Heart left ventricle (tissue), 16 donors: Measurements from ENCODE around the gene WWTR1. TPM values are rescaled to one million over a fixed set of nuclear protein-coding genes. Genes with fewer than 3 reads are reported as not detected.
A peak's percentile ranks its signal among the peaks of the same experiment; 100 is the strongest.

ENCODE experiments used
- ATAC-seq, 4 donors: fragments of 200-7000 bp; cut with Tn5 transposase; one replicate each; pipeline ENCODE4 v1.9.1; 2020 to 2022; ENCODE audit warnings: moderate library complexity in 4 of 4, mild to moderate bottlenecking in 3 of 4, moderate number of reproducible peaks in 1 of 4
- DNase-seq, 5 donors: peaks; one replicate each; pipeline ENCODE4 v3.0.0-alpha.2; 2020
- H3K27ac ChIP-seq, 12 donors: fragments of 200-600 bp; sonication (generic) in 4 of 12; one replicate each; pipeline versions ENCODE4 v1.5.0 to v1.8.0; 2016 to 2022; ENCODE audit warnings: mild to moderate bottlenecking in 2 of 12
- H3K27me3 ChIP-seq, 9 donors: fragments of 200-600 bp; sonication (generic) in 2 of 9; one replicate each; pipeline versions ENCODE4 v1.5.1 to v1.8.0; 2016 to 2022; ENCODE audit warnings: mild to moderate bottlenecking in 3 of 9
- H3K36me3 ChIP-seq, 9 donors: fragments of 200-600 bp; sonication (generic) in 2 of 9; one replicate each; pipeline versions ENCODE4 v1.5.0 to v1.8.0; 2018 to 2022; ENCODE audit warnings: mild to moderate bottlenecking in 2 of 9
- H3K4me1 ChIP-seq, 12 donors: fragments of 200-600 bp; sonication (generic) in 4 of 12; one replicate each; pipeline versions ENCODE4 v1.5.0 to v1.8.0; 2016 to 2022; ENCODE audit warnings: mild to moderate bottlenecking in 3 of 12
- H3K4me3 ChIP-seq, 12 donors: fragments of 200-600 bp; sonication (generic) in 4 of 12; one replicate each; pipeline versions ENCODE4 v1.5.0 to v1.8.0; 2017 to 2022; ENCODE audit warnings: mild to moderate bottlenecking in 9 of 12, moderate library complexity in 4 of 12
- H3K9me3 ChIP-seq, 12 donors: fragments of 200-600 bp; sonication (generic) in 4 of 12; one replicate each; pipeline versions ENCODE4 v1.5.0 to v1.8.0; 2016 to 2022; ENCODE audit warnings: mild to moderate bottlenecking in 1 of 12
- CTCF ChIP-seq, 12 donors: fragments of 200-600 bp; sonication (generic) in 4 of 12; IDR thresholded peaks; one replicate each; pipeline versions ENCODE4 v1.5.0 to v1.8.0; 2018 to 2022; ENCODE audit warnings: antibody characterized with exemption in 12 of 12, mild to moderate bottlenecking in 5 of 12
- POLR2A ChIP-seq, 2 donors: fragments of 450-650 bp; IDR thresholded peaks; one replicate each; pipeline ENCODE4 v1.6.1; 2017; ENCODE audit warnings: antibody characterized with exemption in 2 of 2, mild to moderate bottlenecking in 2 of 2, moderate library complexity in 2 of 2
- WGBS, 4 donors: extraction: QIAGEN DNeasy Blood & Tissue Kit in 2 of 4; methylation state at CpG; one replicate each; pipeline versions ENCODE4 v1.1.5 to v1.1.7; 2013 to 2018; 5-methylcytosine and 5-hydroxymethylcytosine counted together
- intact Hi-C, 10 donors: fragments of 100-400 bp; cut with DNase I; formaldehyde crosslinking; loops; one replicate each; pipeline versions ENCODE4 v1.11.1 to v1.14.2; 2022
- polyA plus RNA-seq, 2 donors: library from polyadenylated mRNA; stranded (reverse); fragments of 200-250 nt; gene quantifications; one replicate each; pipeline ENCODE4 v1.2.3, GENCODE V29; 2013
- total RNA-seq, 9 donors: library from RNA; depleted of rRNA in 2 of 9; stranded (reverse); fragments of >200 nt in 2 of 9; fragmentation: NEBNext Ultra II Directional in 3 of 9; extraction: Animal tissue kit (Norgen Biotek cat#: 25700) in 3 of 9; gene quantifications; one replicate each; pipeline versions ENCODE4 v1.1.0 to v1.2.4, GENCODE V29; 2016 to 2023
- donor health status: ischemic (EF 13 %, LVEDD 7.1; RV severe dilation, severe dysfunction).
- donor health status: healthy with polysubstance abuse.
- donor health status: DM: no; HTN: yes; CAD: no.
- donor health status: DM: no; HTN: no; CAD: no.
- donor health status: ischemic (EF 25% LVEDD 6.9; RV normal size, moderate dysfunction).
- donor health status: ischemic (EF 25% LVEDD 5.7; RV mildly dilated, moderate dysfunction).
- donor health status: healthy.
- donor health status: DM: yes; HTN: yes; CAD: no.
- donor health status: ischemic (EF 35%, LVEDD 5.7; RV mildly dilated, moderate dysfunction).
- donor health status: nonischemic (EF 11% LVEDD 7.7; RV severe dilation, severe dysfunction).
- donor health status: DM: yes; HTN: yes; CAD: no.
- donor health status: PGD.
- donor health status: ischemic (EF 29% LVEDD 5.4; RV normal size, mild dysfunction).
- donor health status: nonischemic (EF 23%, LVEDD 6.1; RV moderate dilation, normal function).

Gene WWTR1
- total and polyA plus RNA-seq, 11 donors = 14.5 to 71.7 (median 41.2) TPM

GRCh38 chr3:149494759-149495580 lies 162.9 kb downstream of the WWTR1 start:
- WGBS, 4 donors = 75 to 94% (median 90%) methylated on average over 6 of the region's 6 CpGs
- Histone ChIP-seq H3K27me3 (peaks cover 0 to 6% (median 0%) of the 10 kb centered on the region in 9 donors), H3K4me1 (no peaks in the 10 kb centered on the region), H3K27ac (no peak overlapping the region), H3K4me3 (no peak overlapping the region), H3K36me3 (no peaks in the 10 kb centered on the region), H3K9me3 (peaks cover 0 to 8% (median 0%) of the 10 kb centered on the region in 12 donors)
- intact Hi-C loops = loop anchor here in 6 of 10 donors (1.0 to 10.0 kb wide), 5 partner anchors 276 to 380 kb away; no protein-coding TSS in a partner anchor
- ATAC-seq = no peak
- no peak for DNase-seq
- TF ChIP-seq CTCF (IDR thresholded peaks at IDR 0.05) = no peak

GRCh38 chr3:149494022-149494758 lies 163.6 kb downstream of the WWTR1 start:
- WGBS, 4 donors = 31 to 39% (median 35%) methylated on average over 11 of the region's 11 CpGs
- no peak overlapping the region for H3K4me3 ChIP-seq
- H3K27me3 ChIP-seq = peaks cover 0 to 6% (median 0%) of the 10 kb centered on the region in 9 donors
- H3K27ac ChIP-seq = no peak overlapping the region
- peak in 4 of 5 donors; percentile 55 to 62 (median 56) for DNase-seq
- H3K36me3 ChIP-seq = no peaks in the 10 kb centered on the region
- peaks cover 0 to 8% (median 0%) of the 10 kb centered on the region in 12 donors for H3K9me3 ChIP-seq
- peak in 3 of 4 donors; percentile 58 to 80 (median 65) for ATAC-seq
- peaks cover 0 to 3% (median 0%) of the 10 kb centered on the region in 12 donors for H3K4me1 ChIP-seq
- TF ChIP-seq CTCF (IDR thresholded peaks at IDR 0.05) (peak; percentile 70 to 88 (median 80)), POLR2A (IDR thresholded peaks at IDR 0.05) (no peak)
- intact Hi-C loops = loop anchor here in 5 of 10 donors (1.0 to 10.0 kb wide), 5 partner anchors 277 to 379 kb away; no protein-coding TSS in a partner anchor

GRCh38 chr3:149493315-149494021 lies 164.4 kb downstream of the WWTR1 start:
- Histone ChIP-seq H3K27ac (no peak overlapping the region), H3K4me3 (no peak overlapping the region), H3K4me1 (peaks cover 0 to 3% (median 0%) of the 10 kb centered on the region in 12 donors), H3K36me3 (no peaks in the 10 kb centered on the region), H3K27me3 (peaks cover 0 to 6% (median 0%) of the 10 kb centered on the region in 9 donors), H3K9me3 (peaks cover 0 to 8% (median 0%) of the 10 kb centered on the region in 12 donors)
- ATAC-seq (peak in 1 of 4 donors; percentile 7), DNase-seq (no peak)
- 77 to 88% (median 83%) methylated on average over 8 of the region's 8 CpGs for WGBS, 4 donors
- TF ChIP-seq POLR2A (IDR thresholded peaks at IDR 0.05) = no peak
- TF ChIP-seq CTCF (IDR thresholded peaks at IDR 0.05) = no peak
- intact Hi-C loops = loop anchor here in 5 of 10 donors (1.0 to 10.0 kb wide), 5 partner anchors 277 to 379 kb away; no protein-coding TSS in a partner anchor
